SK-N-SH treated with all-trans-retinoic acid at 6 μM for 48 hours (cell line): Measurements from ENCODE around the gene KLRC2.
"Not testable (repeated sequence)": the region's sequence is repeated elsewhere in the genome, so short reads cannot be mapped to it uniquely, and the experiment has no call there.

Experiments
- ATAC-seq: fragments of 200-7000 bp; cut with Tn5 transposase; 3 replicates; pipeline ENCODE4 v1.9.1; 2020; ENCODE audit warnings: mild to moderate bottlenecking, moderate library complexity
- ARNTL ChIP-seq: fragments of 450-650 bp; formaldehyde crosslinking; IDR thresholded peaks from 2 replicates; pipeline ENCODE4 v1.5.0; 2020; ENCODE audit warnings: low read depth, mild to moderate bottlenecking, moderate library complexity, borderline replicate concordance
- CREB5 ChIP-seq: fragments of 250-450 bp; sonication (Bioruptor Pico); IDR thresholded peaks from 2 replicates; pipeline ENCODE4 v1.5.1; 2020; ENCODE audit warnings: low read depth, mild to moderate bottlenecking, moderate library complexity
- CSDC2 ChIP-seq: fragments of 250-450 bp; sonication (Bioruptor Pico); IDR thresholded peaks from 2 replicates; pipeline ENCODE4 v1.5.0; 2020; ENCODE audit warnings: mild to moderate bottlenecking, moderate library complexity
- CSRNP3 ChIP-seq: fragments of 250-450 bp; sonication (Bioruptor Pico); IDR thresholded peaks from 2 replicates; pipeline ENCODE4 v1.5.1; 2021; ENCODE audit warnings: mild to moderate bottlenecking, moderate library complexity
- ESRRG ChIP-seq: fragments of 250-450 bp; sonication (Bioruptor Pico); IDR thresholded peaks from 2 replicates; pipeline ENCODE4 v1.6.1; 2021; ENCODE audit warnings: mild to moderate bottlenecking
- GLIS3 ChIP-seq: fragments of 250-450 bp; sonication (Bioruptor Pico); IDR thresholded peaks from 2 replicates; pipeline ENCODE4 v1.5.0; 2020; ENCODE audit warnings: mild to moderate bottlenecking, moderate library complexity
- ISL1 ChIP-seq: fragments of 250-450 bp; sonication (Bioruptor Pico); IDR thresholded peaks from 2 replicates; pipeline ENCODE4 v2.1.2; 2022; ENCODE audit warnings: mild to moderate bottlenecking, moderate library complexity
- POU6F1 ChIP-seq: fragments of 250-450 bp; sonication (Bioruptor Pico); IDR thresholded peaks from 2 replicates; pipeline ENCODE4 v1.8.0; 2021; ENCODE audit warnings: low read depth, mild to moderate bottlenecking, moderate library complexity, borderline replicate concordance
- PPARA ChIP-seq: fragments of 250-450 bp; sonication (Bioruptor Pico); IDR thresholded peaks from 2 replicates; pipeline ENCODE4 v1.5.0; 2020; ENCODE audit warnings: mild to moderate bottlenecking, borderline replicate concordance
- RARB ChIP-seq: fragments of 250-450 bp; sonication (Bioruptor Pico); IDR thresholded peaks from 2 replicates; pipeline ENCODE4 v1.8.0; 2021; ENCODE audit warnings: mild to moderate bottlenecking, moderate library complexity
- SNAI2 ChIP-seq: fragments of 250-450 bp; sonication (Bioruptor Pico); IDR thresholded peaks from 2 replicates; pipeline ENCODE4 v1.5.0; 2020; ENCODE audit warnings: mild to moderate bottlenecking, moderate library complexity
- TCF4 ChIP-seq: fragments of 250-450 bp; sonication (Bioruptor Pico); IDR thresholded peaks from 2 replicates; pipeline ENCODE4 v1.8.0; 2021; ENCODE audit warnings: mild to moderate bottlenecking, moderate library complexity, borderline replicate concordance
- TOX ChIP-seq: fragments of 250-450 bp; sonication (Bioruptor Pico); IDR thresholded peaks from 2 replicates; pipeline ENCODE4 v1.8.0; 2021; ENCODE audit warnings: mild to moderate bottlenecking, moderate library complexity, borderline replicate concordance
- ZC3H10 ChIP-seq: fragments of 250-450 bp; sonication (Bioruptor Pico); IDR thresholded peaks from 2 replicates; pipeline ENCODE4 v1.5.1; 2021; ENCODE audit warnings: mild to moderate bottlenecking, moderate library complexity
- ZFP3 ChIP-seq: fragments of 250-450 bp; sonication (Bioruptor Pico); IDR thresholded peaks from 2 replicates; pipeline ENCODE4 v1.5.0; 2020; ENCODE audit warnings: mild to moderate bottlenecking, moderate library complexity
- ZFP30 ChIP-seq: fragments of 450-650 bp; formaldehyde crosslinking; IDR thresholded peaks from 2 replicates; pipeline ENCODE4 v1.5.0; 2022; ENCODE audit warnings: mild to moderate bottlenecking, moderate library complexity
- ZNF565 ChIP-seq: fragments of 450-650 bp; formaldehyde crosslinking; conservative IDR thresholded peaks from 2 replicates; pipeline ENCODE4 v1.5.0; 2020; ENCODE audit warnings: low read depth, mild to moderate bottlenecking, moderate library complexity
- ZNF70 ChIP-seq: fragments of 450-650 bp; formaldehyde crosslinking; IDR thresholded peaks from 2 replicates; pipeline ENCODE4 v1.5.0; 2020; ENCODE audit warnings: mild to moderate bottlenecking, moderate library complexity
- ZNF8 ChIP-seq: fragments of 450-650 bp; formaldehyde crosslinking; IDR thresholded peaks from 2 replicates; pipeline ENCODE4 v1.5.0; 2020; ENCODE audit warnings: mild to moderate bottlenecking, moderate library complexity

KLRC2 gene

GRCh38 chr12:10454531-10454930 lies 18.7 kb upstream of the KLRC2 start:
- TF ChIP-seq CSDC2 (CRISPR knock-in tag) = no peak
- no peak for TF ChIP-seq ARNTL (CRISPR knock-in tag)
- TF ChIP-seq TOX (CRISPR knock-in tag) = no peak
- no peak for TF ChIP-seq ZNF565 (CRISPR knock-in tag)
- TF ChIP-seq ZC3H10 (CRISPR knock-in tag) = no peak
- no peak for TF ChIP-seq ZFP3 (CRISPR knock-in tag)
- TF ChIP-seq ZNF8 (CRISPR knock-in tag) = no peak
- no peak for TF ChIP-seq GLIS3 (CRISPR knock-in tag)
- no peak for ATAC-seq

- no peak for TF ChIP-seq PPARA (CRISPR knock-in tag)
- TF ChIP-seq ZFP30 (CRISPR knock-in tag) = no peak
- TF ChIP-seq ZC3H10 (CRISPR knock-in tag) = no peak
- TF ChIP-seq POU6F1 (CRISPR knock-in tag) = no peak
- ATAC-seq = no peak
These were observed 17.3 kb upstream of the KLRC2 start, which contains the start of gene KLRC1 for GRCh38 chr12:10453156-10453555. Gene KLRC1, minus strand, starts transcription at chr12:10453377. Its CDS starts 2,221 bp downstream, at chr12:10451156.

GRCh38 chr12:10448236-10448635 lies 12.4 kb upstream of the KLRC2 start:
- no peak for ATAC-seq
- TF ChIP-seq ZNF565 (CRISPR knock-in tag) = no peak
- TF ChIP-seq ESRRG (CRISPR knock-in tag) = no peak
- TF ChIP-seq TCF4 (CRISPR knock-in tag) = no peak
- TF ChIP-seq GLIS3 (CRISPR knock-in tag) = no peak
- no peak for TF ChIP-seq ZNF70 (CRISPR knock-in tag)
- no peak for TF ChIP-seq CSRNP3 (CRISPR knock-in tag)
- no peak for TF ChIP-seq ISL1
- TF ChIP-seq ARNTL (CRISPR knock-in tag) = no peak
- no peak for TF ChIP-seq SNAI2
- TF ChIP-seq ZFP30 (CRISPR knock-in tag) = no peak
- TF ChIP-seq CREB5 (CRISPR knock-in tag) = no peak
- TF ChIP-seq ZC3H10 (CRISPR knock-in tag) = no peak
- no peak for TF ChIP-seq CSDC2 (CRISPR knock-in tag)
- no peak for TF ChIP-seq RARB (CRISPR knock-in tag)
- no peak for TF ChIP-seq PPARA (CRISPR knock-in tag)
- no peak for TF ChIP-seq ZFP3 (CRISPR knock-in tag)

- ATAC-seq = not testable (repeated sequence)
These were observed 10.2 kb upstream of the KLRC2 start for GRCh38 chr12:10446052-10446451.

- ATAC-seq = not testable (repeated sequence)
These were observed 5.3 kb upstream of the KLRC2 start for GRCh38 chr12:10441144-10441543.

GRCh38 chr12:10439608-10440274 lies 3.9 kb upstream of the KLRC2 start:
- not testable (repeated sequence) for ATAC-seq

GRCh38 chr12:10437601-10438000 lies 1.8 kb upstream of the KLRC2 start:
- not testable (repeated sequence) for ATAC-seq

- not testable (repeated sequence) for ATAC-seq
These were observed 5.2 kb downstream of the KLRC2 start for GRCh38 chr12:10430623-10431022.

GRCh38 chr12:10425938-10426337 lies 9.9 kb downstream of the KLRC2 start:
- ATAC-seq = not testable (repeated sequence)

- ATAC-seq = peak; percentile 55; the same call in 1 of the 3 replicates
These were observed 11.4 kb downstream of the KLRC2 start for GRCh38 chr12:10424260-10424899.

GRCh38 chr12:10422159-10422558 lies 13.7 kb downstream of the KLRC2 start:
- ATAC-seq = not testable (repeated sequence)

GRCh38 chr12:10420334-10420733 lies 15.5 kb downstream of the KLRC2 start, which contains the start of gene KLRC3:
Gene KLRC3, minus strand, starts transcription at chr12:10420595. Its CDS starts 45 bp downstream, at chr12:10420550.
- ATAC-seq = not testable (repeated sequence)
